Liver (tissue), 3 donors: Measurements from ENCODE around the gene NEBL.

Source experiments
- EGR1 ChIP-seq, 2 donors: IDR thresholded peaks; 2 replicates each; pipeline ENCODE4 v1.6.1; 2016 to 2018; ENCODE audit warnings: antibody characterized with exemption in 2 of 2, low read depth in 2 of 2
- HNF4G ChIP-seq: IDR thresholded peaks from 2 replicates; pipeline ENCODE4 v1.6.1; 2016; ENCODE audit warnings: antibody characterized with exemption
- TAF1 ChIP-seq: conservative IDR thresholded peaks from 2 replicates; pipeline ENCODE4 v1.6.1; 2016; ENCODE audit warnings: antibody characterized with exemption, mild to moderate bottlenecking
- TF ChIP-seq, protein P1 (sequence below): fragments of 150-350 bp; IDR thresholded peaks from 2 replicates; pipeline ENCODE4 v1.5.1; 2017; ENCODE audit warnings: improper control_type of control experiment, low read depth, low read length; ENCODE audit not compliant: missing input control
- donor health status: healthy.
- donor health status: healthy.

GRCh38 chr10:20882091-20882490 lies 15.0 kb downstream of the NEBL start:
- TF ChIP-seq, protein P1, sequence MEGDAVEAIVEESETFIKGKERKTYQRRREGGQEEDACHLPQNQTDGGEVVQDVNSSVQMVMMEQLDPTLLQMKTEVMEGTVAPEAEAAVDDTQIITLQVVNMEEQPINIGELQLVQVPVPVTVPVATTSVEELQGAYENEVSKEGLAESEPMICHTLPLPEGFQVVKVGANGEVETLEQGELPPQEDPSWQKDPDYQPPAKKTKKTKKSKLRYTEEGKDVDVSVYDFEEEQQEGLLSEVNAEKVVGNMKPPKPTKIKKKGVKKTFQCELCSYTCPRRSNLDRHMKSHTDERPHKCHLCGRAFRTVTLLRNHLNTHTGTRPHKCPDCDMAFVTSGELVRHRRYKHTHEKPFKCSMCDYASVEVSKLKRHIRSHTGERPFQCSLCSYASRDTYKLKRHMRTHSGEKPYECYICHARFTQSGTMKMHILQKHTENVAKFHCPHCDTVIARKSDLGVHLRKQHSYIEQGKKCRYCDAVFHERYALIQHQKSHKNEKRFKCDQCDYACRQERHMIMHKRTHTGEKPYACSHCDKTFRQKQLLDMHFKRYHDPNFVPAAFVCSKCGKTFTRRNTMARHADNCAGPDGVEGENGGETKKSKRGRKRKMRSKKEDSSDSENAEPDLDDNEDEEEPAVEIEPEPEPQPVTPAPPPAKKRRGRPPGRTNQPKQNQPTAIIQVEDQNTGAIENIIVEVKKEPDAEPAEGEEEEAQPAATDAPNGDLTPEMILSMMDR, result no peak
- TF ChIP-seq HNF4G, result no peak
- TF ChIP-seq TAF1, result no peak
- TF ChIP-seq EGR1 (IDR thresholded peaks at IDR 0.05; ENCODE audit: low read depth in 2 of 2), result no peak
